Prostate gland (tissue), 2 donors: Measurements from ENCODE around the gene KLF5. TPM values are rescaled to one million over a fixed set of nuclear protein-coding genes. Genes with fewer than 3 reads are reported as not detected.

Experiments
- DNase-seq: peaks from one replicate; pipeline ENCODE4 v3.0.0-alpha.2; 2019; ENCODE audit warnings: low spot score
- H3K27ac ChIP-seq, 2 donors: fragments of 200-600 bp; sonication (generic); 2 replicates each; pipeline ENCODE4 v1.5.1; 2017 to 2019
- H3K27me3 ChIP-seq: fragments of 200-600 bp; sonication (generic); replicated peaks from 2 replicates; pipeline ENCODE4 v1.5.1; 2019; ENCODE audit not compliant: insufficient read depth
- H3K36me3 ChIP-seq, 2 donors: fragments of 200-600 bp; sonication (generic); 1 replicate in 1 of 2; 2 replicates in 1 of 2; pipeline versions ENCODE4 v1.5.1 to v1.8.1; 2017 to 2019
- H3K4me1 ChIP-seq: fragments of 200-600 bp; sonication (generic); replicated peaks from 2 replicates; pipeline ENCODE4 v1.5.1; 2019
- H3K4me3 ChIP-seq, 2 donors: fragments of 200-600 bp; sonication (generic); 2 replicates each; pipeline ENCODE4 v1.5.1; 2017 to 2019
- H3K9me3 ChIP-seq: fragments of 200-600 bp; sonication (generic); 2 replicates; pipeline ENCODE4 v1.5.1; 2017
- CTCF ChIP-seq, 4 experiments: fragments of 200-600 bp in 2 of 4; fragments of 450-650 bp in 2 of 4; sonication (generic) in 2 of 4; IDR thresholded peaks; 1 replicate in 3 of 4; 2 replicates in 1 of 4; pipeline ENCODE4 v1.5.1; 2016 to 2019; ENCODE audit warnings: antibody characterized with exemption in 4 of 4, mild to moderate bottlenecking in 2 of 4, moderate library complexity in 2 of 4
- POLR2A ChIP-seq: fragments of 450-650 bp; IDR thresholded peaks from one replicate; pipeline ENCODE4 v1.6.1; 2016; ENCODE audit warnings: antibody characterized with exemption, mild to moderate bottlenecking
- POLR2AphosphoS5 ChIP-seq: sonication (generic); formaldehyde crosslinking; IDR thresholded peaks from one replicate; pipeline ENCODE4 v1.6.1; 2017; ENCODE audit warnings: antibody characterized with exemption
- WGBS: methylation state at CpG from one replicate; pipeline ENCODE4 v1.1.5; 2018; 5-methylcytosine and 5-hydroxymethylcytosine counted together
- intact Hi-C: fragments of 100-400 bp; cut with DNase I; formaldehyde crosslinking; loops from one replicate; pipeline ENCODE4 v1.14.2; 2022
- total RNA-seq, 2 donors: library from RNA; depleted of rRNA; stranded (reverse); fragments of >200 nt; gene quantifications; one replicate each; pipeline ENCODE4 v1.1.0, GENCODE V29; 2016

KLF5 gene
- total RNA-seq, 2 donors from 2014 or later: 42.3 to 50.6 TPM

GRCh38 chr13:73088332-73088935 is 29.6 kb downstream of the KLF5 start:
- Histone ChIP-seq H3K9me3 (no peaks in the 10 kb centered on the region), H3K36me3 (no peaks in the 10 kb centered on the region), H3K4me3 (no peak overlapping the region), H3K27ac (no peak overlapping the region), H3K27me3 (no peaks in the 10 kb centered on the region), H3K4me1 (no peaks in the 10 kb centered on the region)
- DNase-seq: no peak
- 96% methylated on average over 4 of the region's 4 CpGs for WGBS
- TF ChIP-seq POLR2AphosphoS5 (no peak), CTCF (IDR thresholded peaks at IDR 0.05) (no peak), POLR2A (no peak)
- intact Hi-C loops: no loop called here

GRCh38 chr13:73089213-73089612 is 30.4 kb downstream of the KLF5 start:
- 92% methylated on average over 4 of the region's 4 CpGs for WGBS
- no peak overlapping the region for H3K27ac ChIP-seq
- TF ChIP-seq POLR2A (no peak), POLR2AphosphoS5 (no peak), CTCF (IDR thresholded peaks at IDR 0.05) (no peak)

GRCh38 chr13:73090116-73090822 is 31.5 kb downstream of the KLF5 start:
- Histone ChIP-seq H3K27me3 (no peaks in the 10 kb centered on the region), H3K9me3 (no peaks in the 10 kb centered on the region), H3K36me3 (no peaks in the 10 kb centered on the region), H3K4me3 (no peak overlapping the region), H3K4me1 (no peaks in the 10 kb centered on the region), H3K27ac (no peak overlapping the region)
- WGBS: 50% methylated on average over 8 of the region's 8 CpGs
- intact Hi-C loops: no loop called here
- peak; percentile 36 for DNase-seq
- peak; percentile 15 for TF ChIP-seq POLR2AphosphoS5
- no peak for TF ChIP-seq POLR2A

More at GRCh38 chr13:73089213-73089612, 30.4 kb downstream of the KLF5 start:
- H3K36me3 ChIP-seq: no peaks in the 10 kb centered on the region
- H3K27me3 ChIP-seq: no peaks in the 10 kb centered on the region
- no peak for DNase-seq
- no peaks in the 10 kb centered on the region for H3K4me1 ChIP-seq
- no peak overlapping the region for H3K4me3 ChIP-seq
- H3K9me3 ChIP-seq: no peaks in the 10 kb centered on the region
- intact Hi-C loops: no loop called here

- Histone ChIP-seq H3K4me3 (no peak overlapping the region), H3K27me3 (no peaks in the 10 kb centered on the region), H3K9me3 (no peaks in the 10 kb centered on the region), H3K4me1 (no peaks in the 10 kb centered on the region), H3K27ac (no peak overlapping the region), H3K36me3 (no peaks in the 10 kb centered on the region)
- no peak for TF ChIP-seq CTCF (IDR thresholded peaks at IDR 0.05)
- no peak for TF ChIP-seq POLR2A
- TF ChIP-seq POLR2AphosphoS5: no peak
- no peak for DNase-seq
- intact Hi-C loops: no loop called here
- WGBS: 83% methylated on average over 1 of the region's 1 CpG
Observed at GRCh38 chr13:73090823-73091187, 32.0 kb downstream of the KLF5 start.

DNA sequence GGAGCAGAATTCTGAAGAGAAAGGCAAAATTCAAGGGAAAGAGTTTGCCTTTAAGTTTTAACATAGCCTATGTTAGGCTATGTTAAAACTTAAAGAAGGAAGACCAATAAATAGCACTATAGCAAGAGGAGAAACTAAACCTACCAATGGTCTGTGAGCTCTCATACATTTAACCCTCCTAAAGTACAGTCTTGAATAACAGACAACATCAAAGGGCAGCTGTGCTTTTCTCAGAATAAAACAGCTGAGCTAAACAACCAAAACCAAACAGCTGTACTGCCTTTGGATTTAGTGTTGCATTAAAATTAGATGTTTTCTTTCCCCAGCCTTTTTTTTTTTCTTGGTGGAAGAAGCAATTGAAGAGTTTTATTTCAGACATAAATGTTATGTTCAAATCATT is 34.0 kb downstream of the KLF5 start:
- Histone ChIP-seq H3K4me3 (no peak overlapping the region), H3K27ac (no peak overlapping the region), H3K9me3 (no peaks in the 10 kb centered on the region), H3K27me3 (no peaks in the 10 kb centered on the region), H3K36me3 (no peaks in the 10 kb centered on the region), H3K4me1 (no peaks in the 10 kb centered on the region)
- intact Hi-C loops: no loop called here
- DNase-seq: no peak
- TF ChIP-seq POLR2AphosphoS5 (no peak), POLR2A (no peak), CTCF (IDR thresholded peaks at IDR 0.05) (no peak)
